GM18873 (cell line): ENCODE measurements around the gene TREML4.
"Not testable (repeated sequence)": the region's sequence is repeated elsewhere in the genome, so short reads cannot be mapped to it uniquely, and the experiment has no call there.

ENCODE experiments used
- ATAC-seq: cut with Tn5 transposase; IDR thresholded peaks from one replicate; pipeline ENCODE4 v1.9.1; 2021; ENCODE audit warnings: mild to moderate bottlenecking, moderate library complexity, moderate number of reproducible peaks; ENCODE audit not compliant: unreplicated experiment, low FRiP score

Gene TREML4

GRCh38 chr6:41201764-41202173 lies 26.4 kb upstream of the TREML4 start:
- ATAC-seq: no peak

- ATAC-seq: no peak
Measured at GRCh38 chr6:41204156-41204555, 24.0 kb upstream of the TREML4 start.

DNA sequence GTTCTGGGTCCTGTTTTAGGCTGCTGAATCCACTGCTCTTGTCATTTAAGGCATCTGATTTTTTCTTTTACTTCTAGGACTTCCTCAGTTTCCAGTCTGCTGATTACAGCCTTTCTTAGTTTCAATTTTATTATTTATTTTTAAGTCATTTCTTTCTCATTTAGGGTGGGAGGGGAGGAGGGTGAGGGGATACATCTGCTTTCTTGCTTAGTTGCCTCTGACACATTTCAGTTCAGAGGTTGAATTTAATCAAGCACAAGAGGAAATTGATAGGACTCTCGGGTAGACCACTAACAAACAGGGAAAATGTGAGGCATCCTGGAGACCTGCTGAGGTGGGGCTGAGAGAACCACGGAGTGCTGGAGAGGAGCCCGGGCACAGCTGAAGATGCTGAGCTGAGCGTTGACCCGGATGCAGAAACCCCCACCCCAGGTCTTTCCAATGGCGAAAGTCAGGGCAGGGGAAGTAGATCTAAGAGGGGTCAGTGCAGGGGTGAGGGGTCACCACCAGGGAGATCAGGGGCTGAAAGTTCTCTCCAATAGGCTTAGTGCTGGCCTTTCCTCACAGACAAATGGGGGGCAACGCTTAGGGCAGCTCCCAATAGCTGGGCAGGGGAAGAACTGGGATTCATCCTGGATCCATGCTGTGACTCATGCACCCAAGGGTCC lies 19.6 kb upstream of the TREML4 start:
- ATAC-seq: no peak

GRCh38 chr6:41209547-41210320 lies 18.4 kb upstream of the TREML4 start:
- ATAC-seq: no peak

DNA sequence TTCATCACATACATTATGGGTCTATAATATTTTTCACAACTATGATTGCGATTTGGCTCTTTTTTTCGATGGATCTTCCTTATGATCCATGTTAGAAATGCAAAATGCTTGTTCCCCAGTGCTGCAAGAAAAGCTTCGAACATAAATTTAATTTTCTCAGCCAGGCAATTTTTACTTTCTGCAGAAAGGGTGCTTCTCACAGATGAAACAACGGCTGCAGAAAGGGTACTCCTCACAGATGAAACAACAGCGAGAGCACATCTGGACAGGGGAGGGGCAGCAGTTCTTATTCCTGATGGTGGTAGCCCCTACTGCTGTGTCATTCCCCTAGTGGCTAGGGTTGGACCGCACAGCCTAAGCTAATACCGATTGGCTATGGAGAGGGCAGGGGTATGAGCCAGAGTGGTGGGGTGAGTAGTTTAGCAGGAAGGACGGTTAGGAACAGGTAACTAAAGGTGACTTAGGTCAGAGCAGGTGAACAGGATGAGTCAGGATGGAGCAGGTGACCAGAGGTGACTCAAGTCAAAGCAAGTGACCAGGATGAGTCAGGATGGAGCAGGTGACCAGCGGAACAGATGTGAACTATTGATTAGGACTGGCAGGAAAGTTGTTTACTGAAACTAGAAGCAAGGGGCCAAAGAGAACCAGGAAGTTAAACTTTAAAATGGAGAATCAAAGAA lies 13.4 kb upstream of the TREML4 start:
- ATAC-seq: no peak

DNA sequence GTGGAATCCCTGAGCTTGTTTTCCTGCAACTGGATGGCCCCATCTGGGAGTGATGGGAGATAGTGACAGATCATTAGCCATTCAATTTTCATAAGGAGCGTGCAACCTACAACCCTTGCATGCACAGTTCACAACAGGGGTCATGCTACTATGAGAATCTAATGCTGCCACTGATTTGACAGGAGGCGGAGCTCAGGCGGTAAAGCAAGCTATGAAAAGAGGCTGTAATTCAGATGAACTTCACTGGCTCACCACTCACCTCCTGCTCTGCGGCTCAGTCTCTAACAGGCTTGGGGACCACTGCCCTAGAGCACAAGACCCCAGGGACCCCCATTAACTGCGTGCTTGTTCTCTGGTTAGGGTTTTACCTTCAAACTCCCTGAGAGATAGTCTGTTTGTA lies 12.4 kb upstream of the TREML4 start:
- ATAC-seq: no peak

DNA sequence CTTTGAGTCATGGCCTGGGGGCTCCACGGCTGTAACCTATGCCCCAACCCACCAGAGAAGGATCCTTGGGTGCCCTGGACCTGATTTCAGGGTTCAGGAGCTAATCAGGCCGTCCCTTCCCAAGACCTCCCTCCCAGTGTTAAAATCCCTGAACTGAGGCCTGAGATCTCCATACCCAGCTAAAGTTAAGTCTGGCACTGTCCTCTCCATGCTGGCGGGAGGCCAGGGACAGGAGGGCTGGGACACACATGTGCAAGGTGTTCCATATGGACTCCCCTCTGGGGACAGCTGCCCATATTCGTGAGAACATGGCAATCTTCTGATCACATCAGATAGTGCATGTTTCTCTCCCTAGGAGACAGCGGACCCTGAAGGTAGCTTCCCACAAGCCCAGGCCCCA lies 11.5 kb upstream of the TREML4 start:
- ATAC-seq: no peak

- no peak for ATAC-seq
Measured at GRCh38 chr6:41222045-41222444, 6.1 kb upstream of the TREML4 start.

- no peak for ATAC-seq
Measured at GRCh38 chr6:41222513-41222912, 5.6 kb upstream of the TREML4 start.

- ATAC-seq: no peak
Measured at GRCh38 chr6:41224800-41225199, 3.3 kb upstream of the TREML4 start.

DNA sequence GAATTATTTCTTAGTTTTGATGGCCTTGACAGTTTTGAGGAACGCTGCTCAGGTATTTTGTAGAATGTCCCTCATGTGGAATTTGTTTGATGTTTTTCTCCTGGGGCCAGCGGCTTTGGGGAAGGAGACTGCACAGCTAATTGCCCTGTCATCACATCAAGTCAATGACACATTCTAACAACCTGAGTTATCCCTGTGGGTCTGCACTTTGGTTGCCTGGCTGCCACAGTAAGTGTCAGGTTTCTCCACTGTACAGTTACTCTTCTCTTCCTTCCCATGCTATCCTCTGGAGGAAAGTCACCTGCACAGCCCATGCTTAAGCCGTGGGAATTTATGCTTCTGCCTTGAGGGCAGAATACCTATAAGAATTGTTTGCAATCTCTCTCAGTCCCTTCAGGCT lies 1.4 kb upstream of the TREML4 start:
- no peak for ATAC-seq

GRCh38 chr6:41228616-41229015 lies 467 bp downstream of the TREML4 start:
- ATAC-seq: no peak

DNA sequence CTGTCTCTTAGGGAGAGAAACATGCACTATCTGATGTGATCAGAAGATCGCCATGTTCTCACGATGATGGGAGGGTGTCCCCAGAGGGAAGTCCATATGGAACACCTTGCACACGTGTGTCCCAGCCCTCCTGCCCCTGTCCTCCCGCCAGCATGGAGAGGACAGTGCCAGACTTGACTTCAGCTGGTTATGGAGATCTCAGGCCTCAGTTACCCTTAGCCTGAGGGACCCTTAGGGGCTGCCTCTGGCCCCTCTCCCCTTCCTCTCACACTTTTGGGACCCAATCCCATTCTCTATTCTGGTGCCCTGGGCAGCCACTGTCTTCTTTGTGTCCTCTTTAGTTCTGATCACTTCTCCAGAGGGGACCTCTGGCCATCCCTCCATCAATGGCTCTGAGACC lies 1.6 kb downstream of the TREML4 start:
- ATAC-seq: no peak

DNA sequence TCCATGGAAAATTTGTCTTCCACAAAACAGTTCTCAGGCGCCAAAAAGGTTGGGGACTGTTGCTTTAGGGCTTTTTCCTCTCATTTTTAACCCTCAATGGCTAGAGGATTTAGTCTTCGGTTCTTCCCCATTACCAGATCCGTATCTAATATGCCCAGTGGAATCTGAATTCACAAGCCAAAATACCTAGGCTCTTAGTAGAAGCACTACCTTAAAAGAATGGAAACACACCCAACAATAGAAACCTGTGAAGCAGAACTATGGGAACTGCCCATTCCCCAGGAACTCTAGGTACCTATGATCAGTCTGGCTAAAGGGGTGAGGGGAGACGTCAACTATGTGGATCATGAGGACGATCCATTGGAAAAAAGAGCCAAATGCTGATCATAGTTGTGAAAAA lies 3.1 kb downstream of the TREML4 start:
- no peak for ATAC-seq

- no peak for ATAC-seq
Measured at GRCh38 chr6:41232667-41233066, 4.5 kb downstream of the TREML4 start.

GRCh38 chr6:41236276-41236675 lies 8.1 kb downstream of the TREML4 start:
- no peak for ATAC-seq

GRCh38 chr6:41237128-41237527 lies 9.0 kb downstream of the TREML4 start:
- ATAC-seq: no peak

- no peak for ATAC-seq
Measured at GRCh38 chr6:41239467-41240159, 11.5 kb downstream of the TREML4 start.

DNA sequence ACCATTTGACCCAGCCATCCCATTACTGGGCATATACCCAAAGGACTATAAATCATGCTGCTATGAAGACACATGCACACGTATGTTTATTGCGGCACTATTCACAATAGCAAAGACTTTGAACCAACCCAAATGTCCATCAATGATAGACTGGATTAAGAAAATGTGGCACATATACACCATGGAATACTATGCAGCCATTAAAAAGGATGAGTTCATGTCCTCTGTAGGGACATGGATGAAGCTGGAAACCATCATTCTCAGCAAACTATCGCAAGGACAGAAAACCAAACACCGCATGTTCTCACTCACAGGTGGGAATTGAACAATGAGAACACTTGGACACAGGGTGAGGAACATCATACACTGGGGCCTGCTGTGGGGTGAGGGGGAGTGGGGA lies 18.4 kb downstream of the TREML4 start:
- not testable (repeated sequence) for ATAC-seq

GRCh38 chr6:41247288-41247865 lies 19.2 kb downstream of the TREML4 start:
- ATAC-seq: no peak
